RWPE1 (cell line): ENCODE measurements around the gene CEP350.

Experiments
- CTCF ChIA-PET: fragments of 350-600 bp; sonication (Branson Sonifier 250); formaldehyde crosslinking; extraction: SDS; loops from one replicate; lab custom pipeline; 2021; lab: Yijun Ruan, JAX
- POLR2A ChIA-PET: fragments of 400-600 bp; formaldehyde crosslinking; extraction: SDS; loops from one replicate; lab custom pipeline; 2020; ENCODE audit warnings: antibody characterized with exemption; ENCODE audit not compliant: low non-redundant PET; lab: Yijun Ruan, JAX
- DNase-seq: peaks from one replicate; pipeline ENCODE4 v3.0.0; 2012; ENCODE audit warnings: low spot score
- H3K27ac ChIP-seq: fragments of 450-650 bp; 2 replicates; pipeline ENCODE4 v1.5.1; 2017
- CTCF ChIP-seq: fragments of 450-650 bp; conservative IDR thresholded peaks from 2 replicates; pipeline ENCODE4 v1.5.1; 2017; ENCODE audit warnings: low read depth, mild to moderate bottlenecking

CEP350 gene

GRCh38 chr1:179929955-179930798 is 24.4 kb upstream of the CEP350 start:
- no peak overlapping the region for H3K27ac ChIP-seq
- POLR2A ChIA-PET: no interaction called here
- CTCF ChIA-PET: no interaction called here
- TF ChIP-seq CTCF: no peak
- DNase-seq: no peak

- POLR2A ChIA-PET: no interaction called here
- H3K27ac ChIP-seq: no peak overlapping the region
- CTCF ChIA-PET: no interaction called here
- TF ChIP-seq CTCF: no peak
- DNase-seq: no peak
Observed at GRCh38 chr1:179930867-179931266, 23.7 kb upstream of the CEP350 start.

GRCh38 chr1:179933219-179933618 is 21.4 kb upstream of the CEP350 start:
- CTCF ChIA-PET: interaction anchor here (0.9 kb wide), 1 partner anchor 12 kb away, joined by 3 read pairs; no protein-coding TSS in a partner anchor

GRCh38 chr1:179935909-179936496 is 18.6 kb upstream of the CEP350 start:
- no peak for DNase-seq
- no peak overlapping the region for H3K27ac ChIP-seq
- POLR2A ChIA-PET: no interaction called here
- TF ChIP-seq CTCF: no peak
- CTCF ChIA-PET: interaction anchor here (0.6 kb wide), 1 partner anchor 15 kb away, joined by 3 read pairs; no protein-coding TSS in a partner anchor

More at GRCh38 chr1:179933219-179933618, 21.4 kb upstream of the CEP350 start:
- DNase-seq: no peak
- H3K27ac ChIP-seq: no peak overlapping the region
- TF ChIP-seq CTCF: no peak
- POLR2A ChIA-PET: no interaction called here

- no peak overlapping the region for H3K27ac ChIP-seq
- ChIA-PET CTCF (no interaction called here), POLR2A (no interaction called here)
Observed at GRCh38 chr1:179937668-179938254, 16.8 kb upstream of the CEP350 start.

More at GRCh38 chr1:179937668-179938254, 16.8 kb upstream of the CEP350 start:
- no peak for TF ChIP-seq CTCF
- DNase-seq: no peak
